Testis (tissue), 3 donors: ENCODE results near the gene DENND10. TPM values are rescaled to one million over a fixed set of nuclear protein-coding genes. Genes with fewer than 3 reads are reported as not detected.

Experiments
- DNase-seq: peaks from one replicate; pipeline ENCODE4 v3.0.0-alpha.2; 2019
- H3K27ac ChIP-seq, 2 donors: fragments of 200-600 bp; sonication (generic); one replicate each; pipeline ENCODE4 v1.5.1; 2019
- H3K27me3 ChIP-seq: fragments of 200-600 bp; sonication (generic); one replicate; pipeline ENCODE4 v1.5.1; 2019
- H3K36me3 ChIP-seq: fragments of 200-600 bp; sonication (generic); one replicate; pipeline ENCODE4 v1.5.1; 2017; ENCODE audit warnings: low read depth; ENCODE audit errors: missing control alignments
- H3K4me1 ChIP-seq: fragments of 200-600 bp; sonication (generic); one replicate; pipeline ENCODE4 v1.5.1; 2019
- H3K4me3 ChIP-seq, 2 donors: fragments of 200-600 bp; sonication (generic); one replicate each; pipeline ENCODE4 v1.5.1; 2017 to 2019
- H3K9me3 ChIP-seq: fragments of 200-600 bp; sonication (generic); one replicate; pipeline ENCODE4 v1.5.1; 2017
- CTCF ChIP-seq, 3 experiments: fragments of 450-650 bp in 2 of 3; fragments of 200-600 bp in 1 of 3; sonication (generic) in 1 of 3; IDR thresholded peaks; one replicate each; pipeline ENCODE4 v1.5.1; 2016 to 2019; ENCODE audit warnings: antibody characterized with exemption in 3 of 3, mild to moderate bottlenecking in 2 of 3, moderate library complexity in 1 of 3
- POLR2A ChIP-seq: fragments of 450-650 bp; IDR thresholded peaks from one replicate; pipeline ENCODE4 v1.6.1; 2017; ENCODE audit warnings: antibody characterized with exemption, mild to moderate bottlenecking, moderate library complexity
- WGBS, 2 donors: methylation state at CpG; one replicate each; pipeline ENCODE4 v1.1.5; 2018; 5-methylcytosine and 5-hydroxymethylcytosine counted together
- intact Hi-C: fragments of 100-400 bp; cut with DNase I; formaldehyde crosslinking; loops from one replicate; pipeline ENCODE4 v1.15.1; 2023; ENCODE audit warnings: low total_unique reads
- polyA plus RNA-seq: library from polyadenylated mRNA; stranded (reverse); fragments of 350-450 nt; fragmentation: Illumina TruSeq; extraction: RNeasy Lipid Tissue Mini Kit (QIAGEN cat#74804); gene quantifications from one replicate; pipeline ENCODE4 v1.2.3, GENCODE V29; 2014; ENCODE audit warnings: low read depth, low replicate concordance; ENCODE audit not compliant: insufficient read depth
- small RNA-seq, 2 donors: library from RNA; depleted of rRNA; stranded (forward); fragments of <200 nt; gene quantifications; one replicate each; pipeline ENCODE3, GENCODE V24; 2016
- total RNA-seq, 2 donors: library from RNA; depleted of rRNA; stranded (reverse); fragments of >200 nt; gene quantifications; one replicate each; pipeline ENCODE4 v1.2.3, GENCODE V29; 2016

DENND10 gene
- total and polyA plus RNA-seq, 3 donors from 2014 or later: 18.9 to 29.6 (median 27.3) TPM

GRCh38 chr10:119183664-119184412 lies 79.9 kb downstream of the DENND10 start:
- H3K4me3 ChIP-seq: no peak overlapping the region
- peaks cover 4% of the 10 kb centered on the region for H3K4me1 ChIP-seq
- no peaks in the 10 kb centered on the region for H3K36me3 ChIP-seq
- H3K27me3 ChIP-seq: no peaks in the 10 kb centered on the region
- TF ChIP-seq CTCF (IDR thresholded peaks at IDR 0.05): no peak
- TF ChIP-seq POLR2A: no peak
- H3K27ac ChIP-seq: no peak overlapping the region
- no peaks in the 10 kb centered on the region for H3K9me3 ChIP-seq
- WGBS, 2 donors: 64 to 83% methylated on average over 9 of the region's 9 CpGs
- DNase-seq: no peak
- intact Hi-C loops: no loop called here

Small RNA genes within 50 kb of the gene (small RNA-seq; reads per million reads assigned to genes)
- gene AL355598.1 (0 reads per million in 2 donors), gene RF00413 (0 reads per million in 2 donors), gene SNORA19 (0 to 0.27 reads per million in 2 donors)

Other genes with a start within 250 kb of the DENND10 start
- gene NANOS1, start 74.4 kb upstream of the DENND10 start, total RNA-seq: 1 to 10 TPM; 2.5 to 4.4 TPM
- 3.8 TPM for gene NANOS1, start 74.4 kb upstream of the DENND10 start, polyA plus RNA-seq
- gene EIF3A, start 23.3 kb upstream of the DENND10 start, total RNA-seq: 10 to 100 TPM; 91.2 to 97.0 TPM
- 71.1 TPM for gene EIF3A, start 23.3 kb upstream of the DENND10 start, polyA plus RNA-seq
- gene SFXN4, start 61.6 kb downstream of the DENND10 start, total RNA-seq: 10 to 100 TPM; 12.8 to 16.6 TPM
- gene SFXN4, start 61.6 kb downstream of the DENND10 start, polyA plus RNA-seq: 57.5 TPM
- gene PRDX3, start 74.7 kb downstream of the DENND10 start, total RNA-seq: 100 to 1,000 TPM in 1 of 2 donors, 10 to 100 TPM in 1; 71.7 to 118 TPM
- 101 TPM for gene PRDX3, start 74.7 kb downstream of the DENND10 start, polyA plus RNA-seq
- gene GRK5, start 103.5 kb downstream of the DENND10 start, total RNA-seq: 1 to 10 TPM; 4.5 to 5.5 TPM
- gene GRK5, start 103.5 kb downstream of the DENND10 start, polyA plus RNA-seq: 10.3 TPM